SK-N-MC (cell line): Measurements from ENCODE around the gene GGT7.

Experiments
- EZH2 ChIP-seq: fragments of 200-600 bp; sonication (generic); IDR thresholded peaks from one replicate; pipeline ENCODE4 v1.6.1; 2017; ENCODE audit warnings: antibody characterized with exemption
- FOXP2 ChIP-seq: optimal IDR thresholded peaks from 2 replicates; pipeline ENCODE3; 2011; ENCODE audit warnings: mild to moderate bottlenecking, moderate library complexity; ENCODE audit not compliant: insufficient read depth; ENCODE audit errors: extremely low read length, control extremely low read depth
- POLR2AphosphoS5 ChIP-seq: IDR thresholded peaks from 2 replicates; pipeline ENCODE4 v1.6.1; 2012; ENCODE audit warnings: mild to moderate bottlenecking, low read depth, low read length, borderline replicate concordance

DNA sequence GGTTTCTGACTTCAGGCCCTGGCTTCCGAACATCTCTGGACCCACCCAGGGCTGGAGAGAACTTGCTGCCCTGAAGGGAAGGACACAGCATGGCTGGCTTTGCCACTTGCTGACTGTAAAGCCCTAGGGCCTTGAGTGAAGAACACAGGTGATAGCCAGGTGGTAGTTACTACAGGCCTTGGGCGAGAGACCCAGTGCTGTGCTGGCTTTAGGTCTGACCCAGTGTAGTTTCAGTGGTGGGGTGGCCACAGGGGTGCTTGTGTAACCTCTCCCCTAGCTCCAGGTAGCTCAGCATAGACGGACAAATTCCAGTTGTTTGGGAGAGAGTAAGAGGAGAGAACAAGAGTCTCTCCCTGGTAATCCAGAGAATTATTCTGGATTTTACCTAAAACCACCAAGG, 74.3 kb downstream of the GGT7 start:
- TF ChIP-seq POLR2AphosphoS5 (no peak), EZH2 (no peak), FOXP2 (no peak)
